GM21515 (cell line): ENCODE data around the gene STARD5.

ENCODE experiments used
- ATAC-seq: cut with Tn5 transposase; IDR thresholded peaks from one replicate; pipeline ENCODE4 v1.9.1; 2021; ENCODE audit not compliant: unreplicated experiment

STARD5 gene

DNA sequence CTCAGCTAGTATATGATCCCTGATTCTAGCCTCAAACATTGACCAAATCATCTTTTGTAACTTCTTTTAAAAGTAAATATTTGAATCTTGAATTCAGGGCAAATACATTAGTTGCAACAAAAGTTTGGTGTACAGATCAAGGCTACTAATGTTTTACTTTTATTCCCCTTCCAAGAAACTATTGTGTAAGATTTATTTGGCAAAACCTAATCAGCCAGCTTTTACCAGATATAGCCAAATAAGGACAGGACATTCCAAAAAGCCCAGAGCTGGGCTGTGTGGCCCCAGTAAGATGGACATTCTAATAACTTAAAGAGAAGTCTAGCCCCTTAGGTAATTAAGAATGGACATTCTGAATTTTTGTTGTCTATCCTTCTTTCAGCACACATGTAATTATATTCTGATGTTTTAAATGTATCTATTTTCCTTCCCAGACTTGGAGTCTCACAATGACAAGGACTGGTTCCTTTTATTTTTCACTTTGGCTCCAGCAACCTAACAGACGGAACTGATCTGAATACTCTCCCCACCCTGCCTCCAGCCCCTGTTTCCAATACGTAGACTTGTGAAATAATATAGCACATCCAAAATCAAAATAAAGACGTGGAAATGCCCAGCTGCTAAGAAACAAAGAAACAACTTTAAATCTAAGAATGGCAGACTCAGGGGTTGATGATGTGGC is 48.1 kb downstream of the STARD5 start:
- no peak for ATAC-seq

DNA sequence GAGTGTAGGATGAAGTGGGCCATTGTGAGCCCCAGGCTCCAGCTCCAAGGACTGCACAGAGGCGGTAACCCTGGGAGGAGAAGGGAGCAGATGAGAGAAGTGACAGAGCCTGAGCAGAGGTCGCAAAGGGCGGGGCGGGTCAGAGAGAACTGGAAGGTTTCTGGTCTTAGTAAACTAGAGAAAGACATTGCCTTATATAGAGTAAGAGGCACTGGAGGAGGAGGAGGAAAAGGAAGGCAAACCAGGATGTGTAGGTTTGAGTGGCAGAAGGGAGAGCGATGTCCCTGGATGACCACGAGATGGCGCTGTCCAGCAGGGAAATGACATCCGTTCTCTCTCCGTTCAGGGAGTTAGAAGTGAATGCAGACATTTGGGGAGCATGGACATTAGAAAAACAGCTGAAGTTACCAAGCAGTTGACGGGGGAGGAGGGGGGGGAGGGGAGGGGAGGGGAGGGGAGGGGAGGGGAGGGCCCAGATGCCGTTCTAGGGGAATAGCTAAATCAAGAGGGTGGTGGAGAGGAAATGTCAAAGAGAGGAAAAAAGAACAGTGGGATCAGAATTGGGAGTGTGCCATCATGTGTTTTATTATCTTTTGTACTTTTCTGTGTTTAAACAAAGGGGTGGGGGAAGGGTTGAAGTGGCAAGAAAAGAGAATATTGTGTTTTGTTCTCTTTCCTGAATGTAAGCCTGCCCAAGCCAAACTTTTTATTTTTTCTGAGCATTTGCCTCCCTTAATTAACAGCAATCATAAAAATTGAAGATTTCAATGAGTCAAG is 48.8 kb downstream of the STARD5 start:
- ATAC-seq, result peak; percentile 86

DNA sequence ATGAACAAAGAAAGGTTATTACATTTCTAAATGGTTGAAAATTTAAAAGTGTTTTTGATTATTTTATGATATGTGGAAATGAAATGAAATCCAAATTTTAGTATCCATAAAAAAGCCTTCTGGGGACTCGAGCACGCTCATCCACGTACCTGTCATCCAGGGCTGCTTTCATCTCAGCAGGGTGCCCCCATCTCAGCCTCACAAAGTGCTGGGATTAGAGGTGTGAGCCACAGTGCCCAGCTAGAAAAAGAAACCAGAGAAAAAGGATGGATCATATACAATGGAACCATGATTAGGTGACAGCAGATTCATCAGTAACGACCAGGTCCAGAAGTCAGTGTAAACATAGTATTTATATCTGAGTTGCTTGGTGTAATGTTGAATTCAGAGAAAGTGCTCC is 49.7 kb downstream of the STARD5 start:
- no peak for ATAC-seq

DNA sequence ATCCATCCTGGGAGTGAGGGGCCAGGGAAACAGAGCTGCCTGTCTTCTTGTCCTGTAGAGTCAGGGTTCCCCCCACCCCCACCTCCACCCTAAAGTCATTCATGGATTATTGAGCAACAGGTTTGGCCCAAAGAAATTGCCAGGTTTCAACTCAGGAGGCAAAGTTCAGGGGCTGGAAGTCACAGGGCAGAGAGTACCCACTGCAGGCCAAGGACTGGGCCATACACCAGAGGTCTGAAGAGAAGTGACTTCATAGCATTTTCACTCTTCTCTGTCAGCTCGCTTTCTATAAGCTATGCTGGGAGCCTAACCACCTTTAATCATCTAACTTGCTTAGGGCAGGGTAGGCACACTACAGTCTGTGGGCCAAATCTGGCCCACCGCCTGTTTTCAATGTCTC is 50.1 kb downstream of the STARD5 start:
- ATAC-seq, result no peak

DNA sequence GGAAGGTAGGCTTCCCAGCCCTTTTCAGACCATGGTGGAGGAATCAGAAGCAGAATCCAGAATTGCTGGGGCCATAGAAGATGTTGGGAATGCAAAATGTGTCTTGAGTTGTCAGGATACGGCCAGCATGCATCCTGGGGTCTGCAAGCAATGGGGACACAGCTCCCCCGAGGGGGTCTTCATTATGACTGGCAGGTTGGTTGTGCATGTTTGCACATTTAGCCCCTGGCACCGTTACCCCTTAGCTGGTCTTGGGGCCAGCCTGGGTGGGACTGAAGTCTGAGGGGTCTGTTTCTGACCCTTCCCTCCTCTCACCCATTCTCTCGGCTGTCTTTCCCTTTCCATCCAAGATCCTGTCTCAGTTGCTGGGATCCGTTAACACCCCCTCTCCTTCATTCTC is 50.7 kb downstream of the STARD5 start:
- ATAC-seq, result no peak

DNA sequence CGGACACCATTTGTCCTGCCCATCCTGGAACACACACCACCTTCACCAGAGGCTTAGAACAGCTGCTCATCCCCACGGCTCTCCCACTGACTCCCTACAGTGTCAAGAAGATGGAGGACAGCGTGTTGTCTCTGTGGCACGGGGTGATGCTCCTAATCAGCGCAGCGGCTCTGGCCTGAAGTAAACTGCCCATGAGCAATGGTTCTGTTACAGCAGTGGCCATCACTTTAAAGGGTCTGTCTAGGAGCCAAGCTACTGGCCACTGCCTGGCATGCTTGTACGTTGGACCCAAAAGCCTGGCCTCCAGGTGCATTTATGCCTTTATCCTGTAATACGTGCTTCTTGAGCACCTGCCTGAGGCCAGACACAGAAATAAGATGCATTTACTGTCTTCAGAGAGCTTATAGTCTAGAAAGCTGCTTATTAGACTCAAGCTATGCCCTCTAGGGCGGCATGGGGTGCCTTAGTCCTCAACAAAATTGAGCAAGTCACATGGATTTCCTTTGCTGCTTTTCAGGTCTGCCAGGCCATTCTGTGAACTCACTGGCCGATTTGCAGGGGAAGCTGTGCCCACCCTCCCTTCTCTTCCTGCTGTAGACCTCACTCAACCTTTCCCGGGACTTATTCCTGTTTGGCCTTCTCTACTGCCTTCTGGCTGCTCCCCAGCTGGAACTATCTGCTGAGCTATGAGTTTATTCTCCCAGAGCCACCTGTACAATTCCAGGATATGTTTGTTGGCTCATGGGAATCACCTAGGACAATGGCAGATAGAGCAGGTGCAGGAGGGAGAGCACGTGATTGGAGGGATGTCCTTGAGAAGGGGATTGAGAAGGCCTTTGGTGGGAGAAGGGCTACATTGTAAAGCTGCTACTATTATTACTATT is 51.9 kb downstream of the STARD5 start:
- no peak for ATAC-seq

DNA sequence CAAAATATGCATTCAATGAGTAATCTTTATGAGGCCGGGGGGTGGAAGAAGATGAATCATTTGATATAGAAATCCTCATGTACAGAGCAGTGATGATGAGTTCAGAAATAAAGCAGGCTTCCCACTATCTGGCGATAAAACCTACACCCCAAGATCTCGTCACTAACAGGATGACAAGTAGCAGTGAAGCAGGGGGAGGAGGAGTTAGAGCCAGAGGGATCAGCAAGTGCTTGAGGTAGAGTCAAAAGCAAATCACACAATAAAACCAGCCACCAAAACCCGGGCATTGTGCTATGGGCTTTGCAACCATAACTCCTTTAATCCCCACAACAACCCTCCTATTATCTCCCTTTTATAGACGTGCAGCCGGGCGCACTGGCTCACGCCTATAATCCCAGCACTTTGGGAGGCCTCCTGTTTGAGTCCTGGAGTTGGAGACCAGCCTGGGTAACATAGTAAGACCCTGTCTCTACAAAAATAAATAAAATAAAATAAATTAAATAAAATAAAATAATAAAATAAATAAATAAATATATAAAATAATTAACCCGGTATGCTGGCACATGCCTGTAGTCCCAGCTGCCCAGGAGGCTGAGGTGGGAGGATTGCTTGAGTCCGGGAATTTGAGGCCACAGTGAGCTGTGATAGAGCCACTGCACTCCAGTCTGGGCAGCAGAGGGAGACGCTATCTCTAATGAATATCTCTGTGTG is 53.0 kb downstream of the STARD5 start:
- no peak for ATAC-seq

DNA sequence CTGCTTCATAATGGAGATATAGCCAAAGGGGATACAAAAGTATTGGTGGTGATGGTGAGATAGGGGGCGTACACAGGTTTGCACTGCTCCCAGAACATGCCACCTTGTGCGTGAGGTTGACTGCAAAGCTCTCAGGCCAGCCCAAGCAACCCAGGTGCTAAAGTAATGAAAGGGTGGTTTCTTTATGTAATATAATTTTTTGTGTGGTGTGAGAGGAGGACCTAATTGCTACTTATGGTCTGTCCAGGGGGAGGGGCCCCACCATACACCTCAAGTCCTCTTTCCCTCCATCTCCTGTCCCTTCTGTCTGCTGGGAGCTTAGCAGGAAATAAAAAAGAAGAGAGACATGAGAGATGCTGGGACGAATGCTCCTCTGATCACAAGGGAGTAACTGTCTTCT is 53.8 kb downstream of the STARD5 start:
- ATAC-seq, result no peak

DNA sequence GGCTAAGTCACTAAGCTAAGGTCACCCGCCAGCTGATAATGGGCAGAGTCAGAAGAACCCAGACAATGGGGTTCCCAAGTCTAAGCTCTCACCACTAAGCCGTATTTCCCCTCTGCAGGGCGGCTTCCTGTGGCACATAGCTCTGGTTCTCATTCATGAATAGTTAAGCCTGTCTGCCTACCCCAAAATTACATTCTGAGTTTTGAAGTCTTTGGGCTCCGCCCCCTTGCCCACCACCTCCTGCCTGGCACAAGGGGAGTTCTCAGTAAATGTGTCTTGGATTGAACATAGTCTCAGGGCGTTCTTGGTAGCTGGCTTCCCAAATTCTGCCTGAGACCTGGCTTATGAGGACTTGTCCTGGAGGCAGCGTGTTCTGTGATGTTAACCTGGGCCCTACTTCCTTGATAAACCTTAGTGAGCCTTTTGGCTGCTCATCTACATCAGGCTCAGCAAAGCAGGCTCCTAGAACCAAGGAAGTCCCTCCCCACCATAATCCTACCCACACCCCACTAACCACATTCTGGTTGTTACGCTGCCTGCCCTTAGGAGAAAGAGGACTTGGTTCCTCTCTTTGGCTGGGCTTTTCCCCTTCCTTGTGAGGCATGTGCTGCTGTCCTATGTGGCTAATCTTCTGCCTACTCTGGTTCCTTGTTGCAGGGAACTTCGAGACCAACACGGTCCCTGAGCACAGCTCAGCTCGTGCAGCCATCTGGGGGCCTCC is 54.9 kb downstream of the STARD5 start:
- no peak for ATAC-seq

DNA sequence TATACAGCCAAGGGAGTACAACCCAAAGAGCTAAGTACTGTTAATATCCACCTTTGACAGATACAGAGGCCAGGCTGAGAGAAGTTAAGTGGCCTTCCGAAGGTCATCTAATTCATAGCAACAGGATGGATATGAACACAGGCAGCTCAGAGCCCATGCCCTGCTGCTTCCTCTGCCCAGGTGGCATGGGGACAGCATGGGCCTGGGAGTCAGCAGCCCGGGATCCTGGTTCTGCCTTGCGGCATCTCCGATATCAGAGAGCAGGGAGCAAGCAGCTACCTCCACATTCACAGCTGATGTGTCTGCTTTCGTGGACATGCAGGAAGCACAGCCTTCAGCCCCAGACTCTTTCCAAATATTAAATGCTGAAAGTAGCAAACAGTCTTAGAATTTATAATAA is 55.6 kb downstream of the STARD5 start:
- ATAC-seq, result no peak

DNA sequence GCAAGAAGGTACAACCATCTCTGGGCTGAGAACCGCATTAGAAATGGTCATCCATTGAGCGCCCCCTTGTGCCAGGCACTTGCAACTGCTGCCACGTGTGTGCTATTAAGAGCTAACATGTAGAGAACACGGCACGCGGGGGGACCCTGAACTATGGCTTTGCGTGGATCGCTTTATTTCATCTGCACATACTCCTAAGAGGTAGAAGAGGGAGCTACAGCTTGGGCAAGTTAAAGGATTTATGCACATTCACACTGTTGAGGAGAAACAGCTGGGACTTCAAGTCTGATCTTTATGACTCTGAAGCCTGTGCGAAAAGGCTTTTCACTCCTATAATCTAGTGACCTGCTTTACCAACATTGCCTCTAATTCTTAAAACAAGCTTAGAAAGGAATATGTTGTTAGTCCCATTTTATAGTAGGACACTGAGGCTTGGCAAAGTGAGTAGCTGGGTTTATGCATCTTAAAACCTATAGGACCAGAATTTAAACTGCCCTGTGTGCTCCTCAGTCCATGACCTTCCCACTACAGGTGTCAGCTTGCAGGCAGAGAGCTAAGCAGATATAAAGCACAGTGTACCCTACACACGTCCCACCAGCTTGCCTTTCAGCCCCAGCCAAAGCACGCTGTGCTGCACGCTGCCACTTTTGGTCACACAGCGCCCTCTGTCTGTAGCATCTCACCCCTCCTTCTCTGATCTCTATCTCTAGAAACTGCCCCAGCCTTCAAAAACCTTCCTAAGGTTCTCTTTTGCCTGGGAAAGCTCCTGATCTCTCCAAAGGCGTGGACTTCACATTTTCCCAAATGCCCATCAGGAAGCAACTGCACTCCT is 57.8 kb downstream of the STARD5 start:
- ATAC-seq, result peak; percentile 74

DNA sequence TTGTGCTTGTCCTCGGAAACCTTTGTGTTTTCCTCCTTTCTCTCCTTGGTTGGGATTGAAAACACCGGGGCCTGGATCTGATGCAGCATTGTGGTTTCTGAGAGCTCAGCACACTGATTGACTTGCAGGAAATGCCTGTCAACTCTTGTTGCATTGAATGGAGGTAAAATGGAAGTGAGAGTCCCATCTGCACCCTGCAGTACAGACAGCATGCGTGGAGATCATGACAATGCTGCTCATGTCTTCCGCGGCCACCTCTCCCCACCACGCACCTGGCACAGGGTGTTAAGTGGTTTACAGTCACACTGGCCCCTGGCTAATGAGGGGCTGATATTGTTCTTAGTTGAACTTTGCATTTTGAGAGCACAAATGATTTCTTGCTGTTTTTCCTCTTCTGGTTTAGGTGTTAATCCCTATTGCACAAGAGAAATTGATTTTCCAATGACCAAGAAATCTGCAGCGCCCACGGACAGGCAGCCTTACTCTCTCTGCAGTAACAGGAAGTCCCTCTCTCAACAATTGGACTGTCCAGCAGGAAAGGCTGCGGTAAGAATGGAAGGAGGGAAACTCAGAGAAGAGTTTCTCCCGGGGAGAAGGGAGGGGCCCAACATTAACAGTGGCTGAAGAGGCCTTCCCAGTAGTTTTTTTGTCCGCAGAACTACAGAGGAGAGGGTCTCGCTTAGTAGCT is 58.5 kb downstream of the STARD5 start:
- ATAC-seq, result peak; percentile 44

DNA sequence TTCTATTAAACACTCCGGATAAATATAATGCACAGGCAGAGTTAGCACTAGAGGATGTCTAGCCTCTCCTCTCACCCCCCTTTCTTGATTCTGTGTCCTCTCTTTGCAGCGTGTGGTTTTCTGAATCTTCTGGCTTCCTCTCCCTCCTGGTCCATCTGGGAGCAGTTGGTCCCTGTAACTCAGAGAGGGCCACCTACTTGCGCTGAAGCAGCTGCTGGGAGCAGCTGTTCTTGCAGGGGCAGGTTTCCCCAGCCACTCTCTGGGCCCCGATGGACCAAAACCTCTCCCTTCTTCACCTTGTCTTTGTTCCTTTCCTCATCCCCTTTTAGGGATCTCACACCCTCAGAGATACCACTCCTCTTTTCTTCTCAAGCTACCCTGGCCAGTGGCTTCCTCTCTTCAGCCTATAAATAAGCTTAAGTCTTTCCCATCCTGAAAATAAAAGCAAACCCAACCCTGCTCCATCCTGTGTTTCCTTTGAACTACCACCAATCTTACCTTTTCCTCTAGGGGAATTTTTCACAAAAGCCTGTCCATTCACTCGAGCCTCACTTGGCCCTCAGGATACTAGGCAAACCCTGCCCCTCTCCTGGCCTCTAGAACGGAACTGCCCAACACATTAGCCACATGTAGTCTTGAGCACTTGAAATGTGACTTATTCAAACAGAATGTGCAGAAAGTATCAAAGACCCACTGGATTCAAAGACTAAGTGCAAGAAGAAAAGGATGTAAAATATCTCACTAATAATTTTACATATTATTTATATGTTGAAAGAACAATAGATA is 59.7 kb downstream of the STARD5 start:
- ATAC-seq, result no peak

DNA sequence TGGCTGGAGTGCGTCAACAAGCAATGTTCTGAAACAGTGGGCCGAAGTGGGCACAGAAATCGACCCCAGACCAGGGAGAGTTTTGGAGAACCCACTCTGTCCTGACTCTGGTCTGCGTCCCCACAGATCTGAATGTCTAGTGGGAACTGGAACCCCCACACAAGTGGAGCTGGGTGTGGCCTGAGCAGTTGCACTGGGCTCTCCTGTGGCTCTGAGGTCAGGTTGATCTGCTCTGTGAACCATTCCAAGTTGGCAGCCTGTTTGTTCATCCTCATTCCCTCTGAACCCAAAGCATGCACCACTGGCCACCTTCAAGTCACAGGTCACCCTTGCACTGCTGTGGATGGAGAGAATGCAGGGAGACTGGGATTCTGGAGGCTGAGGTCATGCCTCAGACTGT is 60.5 kb downstream of the STARD5 start:
- no peak for ATAC-seq

DNA sequence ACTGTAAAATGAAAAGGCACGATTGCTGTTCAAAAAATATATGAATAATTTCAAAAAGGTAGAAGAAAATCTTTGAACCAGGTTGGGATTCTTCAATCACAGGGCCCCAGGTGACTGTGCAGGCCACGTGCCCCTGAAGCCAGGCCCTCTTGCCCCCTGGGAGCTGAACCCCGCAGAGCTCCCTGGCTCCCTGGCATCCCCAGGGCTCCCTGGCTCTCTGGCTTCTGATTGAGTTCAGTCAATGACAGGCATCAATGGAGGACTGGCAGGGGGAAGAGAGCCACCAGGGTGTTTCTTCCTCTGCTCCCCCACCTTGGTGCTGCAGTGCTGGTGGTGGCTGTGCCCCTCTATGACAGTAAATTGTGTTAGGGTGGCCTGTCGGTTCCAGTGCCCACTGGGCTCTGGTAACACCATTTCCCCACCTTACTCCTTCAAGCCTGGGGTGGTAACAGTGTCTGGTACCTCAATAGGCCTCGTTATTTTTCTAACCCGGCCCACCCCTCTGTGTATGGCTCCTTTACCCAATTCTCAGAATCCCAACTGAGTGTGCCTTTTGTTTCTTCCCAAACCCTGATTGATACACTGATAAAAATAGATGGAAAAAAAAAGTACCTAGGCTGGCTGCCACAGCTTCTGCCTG is 62.6 kb downstream of the STARD5 start:
- no peak for ATAC-seq

DNA sequence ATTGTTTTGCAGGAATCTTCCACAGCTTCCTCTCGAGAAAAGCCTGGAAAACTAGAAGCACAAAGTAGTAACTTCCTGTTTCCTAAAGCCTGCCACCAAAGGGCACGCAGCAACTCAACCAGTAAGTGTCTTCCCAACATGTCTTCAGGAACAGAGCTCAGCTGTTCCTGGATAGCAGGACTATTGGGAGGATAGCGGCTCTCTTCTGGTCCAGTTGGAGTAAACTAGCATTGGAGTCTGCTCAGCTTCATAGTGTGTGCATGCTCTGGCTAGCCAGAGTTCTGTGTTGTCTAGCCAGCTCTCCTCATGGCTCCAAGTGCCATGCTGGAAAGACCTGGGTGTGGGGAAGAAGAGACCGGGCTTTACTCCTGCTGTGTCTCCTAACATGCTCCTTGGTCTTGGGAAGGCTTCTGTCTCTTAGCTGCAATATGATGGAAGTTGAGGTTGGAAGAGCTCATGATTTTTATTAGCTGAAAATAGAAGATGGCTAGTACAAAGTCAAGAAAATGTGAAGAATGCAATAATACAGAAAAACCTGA is 64.1 kb downstream of the STARD5 start:
- ATAC-seq, result no peak
